ENCODE data around the gene ASB8.

Gene ASB8

DNA sequence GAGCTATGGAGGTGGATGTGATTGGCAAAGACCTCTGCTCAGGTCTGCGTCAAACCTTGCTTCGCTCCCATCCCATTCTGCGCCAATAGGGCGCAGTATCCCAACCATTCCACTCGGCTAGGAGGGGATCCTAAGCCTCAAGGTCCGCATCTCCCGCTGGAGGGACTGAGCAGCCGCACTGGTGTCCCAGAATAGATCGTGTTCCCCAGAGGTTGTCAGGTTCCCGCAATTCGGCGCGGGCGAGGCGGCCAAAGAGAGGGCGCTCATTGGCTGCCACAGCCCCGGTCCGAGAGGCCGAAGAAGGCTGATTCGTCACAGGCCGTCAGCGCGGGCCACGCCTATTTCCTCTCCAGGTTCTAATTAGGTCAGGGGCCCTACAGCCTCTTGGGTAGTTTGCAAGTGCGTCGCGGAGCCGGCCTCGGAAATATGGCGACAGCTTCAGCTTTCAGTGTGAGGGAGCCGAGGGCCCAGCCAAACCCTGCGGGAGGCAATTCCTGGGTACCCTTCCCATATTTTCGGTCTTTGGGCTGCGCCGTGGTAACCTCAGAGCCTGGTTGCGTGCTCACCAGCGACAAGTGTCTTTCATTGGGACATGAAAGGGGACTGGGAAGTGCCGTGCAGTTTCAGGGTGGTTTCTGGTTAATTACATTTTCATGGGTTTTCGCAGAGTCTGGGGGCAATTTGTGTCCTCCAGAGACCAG lies 40.8 kb upstream of the ASB8 start:
- Histone ChIP-seq H4K20me1 (ENCODE audit: insufficient read depth) (no peaks in the 10 kb centered on the region), H2AFZ (ENCODE audit: low read depth) (peak overlapping the region; percentile 96), H3K36me3 (ENCODE audit: insufficient read depth) (no peaks in the 10 kb centered on the region), H3K4me3 (IDR thresholded peaks at IDR 0.05; ENCODE audit: insufficient read depth, low read depth, low read length) (peak overlapping the region; percentile 13), H3K27ac (peak overlapping the region; percentile 88), H3K27me3 (ENCODE audit: insufficient read depth, low read depth) (no peaks in the 10 kb centered on the region), H3K9ac (peak overlapping the region; percentile 86), H3K79me2 (ENCODE audit: insufficient read depth, low read depth) (no peaks in the 10 kb centered on the region), H3K4me1 (ENCODE audit: low read depth, poor library complexity, severe bottlenecking) (peaks cover 8% of the 10 kb centered on the region), H3K4me2 (peak overlapping the region; percentile 62)
- TF ChIP-seq CTCF (conservative IDR thresholded peaks at IDR 0.05; ENCODE audit: low read depth, low read length): no peak

DNA sequence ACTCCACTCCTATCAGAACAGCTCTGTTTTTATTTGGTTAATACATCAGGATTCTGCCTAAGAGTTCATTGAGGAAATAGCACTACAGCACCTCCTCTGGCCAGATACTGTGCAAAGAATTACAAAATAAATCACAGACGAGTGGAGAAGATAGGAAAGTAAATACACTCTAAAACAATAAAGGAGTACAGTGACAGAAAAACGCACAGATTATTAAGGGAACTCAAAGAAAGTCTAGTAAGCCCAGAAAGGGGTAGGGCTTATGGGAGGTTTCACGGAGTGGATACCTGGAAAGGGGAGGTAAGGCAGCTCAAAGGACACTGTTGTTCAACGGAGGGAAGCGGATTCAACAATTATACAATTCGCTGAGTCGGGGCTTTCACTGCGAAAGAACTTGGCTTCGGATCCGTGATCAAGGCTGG lies 40.2 kb upstream of the ASB8 start:
- Histone ChIP-seq H3K9ac (peak overlapping the region; percentile 86), H2AFZ (ENCODE audit: low read depth) (peak overlapping the region; percentile 96), H3K27me3 (ENCODE audit: insufficient read depth, low read depth) (no peaks in the 10 kb centered on the region), H3K36me3 (ENCODE audit: insufficient read depth) (no peaks in the 10 kb centered on the region), H3K27ac (peak overlapping the region; percentile 88), H3K4me2 (peak overlapping the region; percentile 62), H4K20me1 (ENCODE audit: insufficient read depth) (no peaks in the 10 kb centered on the region), H3K79me2 (ENCODE audit: insufficient read depth, low read depth) (no peaks in the 10 kb centered on the region), H3K4me3 (IDR thresholded peaks at IDR 0.05; ENCODE audit: insufficient read depth, low read depth, low read length) (peak overlapping the region; percentile 13), H3K4me1 (ENCODE audit: low read depth, poor library complexity, severe bottlenecking) (peaks cover 8% of the 10 kb centered on the region)
- peak; percentile 83 for TF ChIP-seq CTCF (conservative IDR thresholded peaks at IDR 0.05; ENCODE audit: low read depth, low read length)

DNA sequence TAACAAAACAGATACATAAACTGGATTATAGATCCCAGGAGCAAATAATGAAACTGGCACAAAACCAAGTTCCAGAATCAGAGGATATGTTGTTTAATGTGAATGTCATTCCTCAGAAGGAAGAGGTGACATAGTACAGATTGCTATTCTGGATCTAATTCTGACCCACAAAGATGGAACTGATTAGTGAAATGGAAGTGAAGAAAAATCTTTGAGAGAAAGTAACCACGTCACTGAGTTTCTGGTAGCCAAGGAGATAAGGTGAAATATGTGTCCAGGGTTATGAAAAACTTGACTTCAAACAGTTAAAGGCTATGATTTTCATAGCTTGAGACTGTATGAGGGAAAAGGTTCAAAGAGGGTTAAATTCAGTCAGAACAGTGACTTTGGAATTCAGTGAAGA lies 37.5 kb upstream of the ASB8 start:
- Histone ChIP-seq H3K36me3 (ENCODE audit: insufficient read depth) (no peaks in the 10 kb centered on the region), H3K27me3 (ENCODE audit: insufficient read depth, low read depth) (no peaks in the 10 kb centered on the region), H3K27ac (no peak overlapping the region), H2AFZ (ENCODE audit: low read depth) (no peak overlapping the region), H3K79me2 (ENCODE audit: insufficient read depth, low read depth) (no peaks in the 10 kb centered on the region), H3K4me1 (ENCODE audit: low read depth, poor library complexity, severe bottlenecking) (peaks cover 8% of the 10 kb centered on the region), H3K4me2 (no peak overlapping the region), H3K4me3 (IDR thresholded peaks at IDR 0.05; ENCODE audit: insufficient read depth, low read depth, low read length) (no peak overlapping the region), H3K9ac (no peak overlapping the region), H4K20me1 (ENCODE audit: insufficient read depth) (no peaks in the 10 kb centered on the region)
- TF ChIP-seq CTCF (conservative IDR thresholded peaks at IDR 0.05; ENCODE audit: low read depth, low read length): no peak

DNA sequence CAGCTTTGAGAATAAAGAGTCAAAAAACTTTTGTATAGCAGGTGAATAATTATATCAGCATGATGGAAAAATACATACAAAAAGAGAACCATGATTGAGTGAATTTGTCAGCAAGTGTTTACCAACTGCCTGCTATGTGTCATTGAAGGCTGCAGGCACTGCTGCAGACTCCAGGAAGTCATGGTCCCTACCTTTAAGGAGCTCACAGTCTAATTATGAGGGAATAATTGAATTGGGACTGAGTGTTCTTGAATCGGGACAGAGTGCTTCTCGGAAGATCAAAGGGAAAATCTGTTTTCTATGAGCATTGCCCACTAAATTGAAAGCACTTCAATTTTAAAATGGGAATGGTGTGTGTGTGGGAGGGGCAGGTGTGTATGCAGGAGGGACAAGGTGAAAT lies 36.3 kb upstream of the ASB8 start:
- H3K27ac ChIP-seq: no peak overlapping the region
- no peaks in the 10 kb centered on the region for H3K36me3 ChIP-seq (ENCODE audit: insufficient read depth)
- TF ChIP-seq CTCF (conservative IDR thresholded peaks at IDR 0.05; ENCODE audit: low read depth, low read length): no peak
- no peaks in the 10 kb centered on the region for H3K27me3 ChIP-seq (ENCODE audit: insufficient read depth, low read depth)
- no peak overlapping the region for H2AFZ ChIP-seq (ENCODE audit: low read depth)
- H3K9ac ChIP-seq: no peak overlapping the region
- H3K4me3 ChIP-seq (IDR thresholded peaks at IDR 0.05; ENCODE audit: insufficient read depth, low read depth, low read length): no peak overlapping the region
- no peak overlapping the region for H3K4me2 ChIP-seq
- no peaks in the 10 kb centered on the region for H4K20me1 ChIP-seq (ENCODE audit: insufficient read depth)
- H3K79me2 ChIP-seq (ENCODE audit: insufficient read depth, low read depth): no peaks in the 10 kb centered on the region
- H3K4me1 ChIP-seq (ENCODE audit: low read depth, poor library complexity, severe bottlenecking): peaks cover 2% of the 10 kb centered on the region
